GM23338 (cell line): ENCODE measurements around the gene CDKN1C. TPM values are rescaled to one million over a fixed set of nuclear protein-coding genes. Genes with fewer than 3 reads are reported as not detected.

Source experiments
- ATAC-seq: fragments of 200-7000 bp; cut with Tn5 transposase; 3 replicates; pipeline ENCODE4 v1.9.1; 2020
- DNase-seq: peaks from one replicate; pipeline ENCODE4 v3.0.0-alpha.2; 2015; ENCODE audit warnings: low spot score
- H2AFZ ChIP-seq: fragments of 200-600 bp; sonication (generic); 2 replicates; pipeline ENCODE4 v1.8.0; 2016; ENCODE audit warnings: antibody characterized with exemption, mild to moderate bottlenecking, moderate library complexity
- H3F3A ChIP-seq: fragments of 200-600 bp; sonication (generic); replicated peaks from 2 replicates; pipeline ENCODE4 v1.8.0; 2017; ENCODE audit warnings: antibody characterized with exemption, mixed run types, low read depth
- H3K27ac ChIP-seq: fragments of 200-600 bp; sonication (generic); 2 replicates; pipeline ENCODE4 v1.6.1; 2016; ENCODE audit warnings: low read depth
- H3K27me3 ChIP-seq: fragments of 200-600 bp; sonication (generic); 2 replicates; pipeline ENCODE4 v1.8.0; 2016; ENCODE audit warnings: mild to moderate bottlenecking, mixed run types, moderate library complexity; ENCODE audit not compliant: insufficient read depth
- H3K36me3 ChIP-seq: fragments of 200-600 bp; sonication (generic); 2 replicates; pipeline ENCODE4 v1.8.0; 2016; ENCODE audit warnings: mild to moderate bottlenecking; ENCODE audit not compliant: insufficient read depth
- H3K4me1 ChIP-seq: fragments of 200-600 bp; sonication (generic); 2 replicates; pipeline ENCODE4 v1.8.0; 2016; ENCODE audit warnings: mild to moderate bottlenecking, moderate library complexity; ENCODE audit not compliant: insufficient read depth
- H3K4me2 ChIP-seq: fragments of 200-600 bp; sonication (generic); 2 replicates; pipeline ENCODE4 v1.7.1; 2017; ENCODE audit warnings: mixed run types
- H3K4me3 ChIP-seq: fragments of 200-600 bp; sonication (generic); 2 replicates; pipeline ENCODE4 v1.6.1; 2016; ENCODE audit warnings: mixed run types
- H3K79me2 ChIP-seq: fragments of 200-600 bp; sonication (generic); replicated peaks from 2 replicates; pipeline ENCODE4 v1.8.0; 2017; ENCODE audit warnings: mild to moderate bottlenecking; ENCODE audit not compliant: insufficient read depth
- H3K9me2 ChIP-seq: fragments of 200-600 bp; sonication (generic); 2 replicates; pipeline ENCODE4 v1.8.0; 2017; ENCODE audit not compliant: insufficient read depth
- H4K20me1 ChIP-seq: fragments of 200-600 bp; sonication (generic); replicated peaks from 2 replicates; pipeline ENCODE4 v1.8.0; 2017; ENCODE audit warnings: mild to moderate bottlenecking; ENCODE audit not compliant: insufficient read depth
- H3K27ac Mint-ChIP-seq: 2 replicates; pipeline ENCODE4 v1.8.0; 2020; ENCODE audit warnings: inconsistent platforms, mild to moderate bottlenecking, moderate library complexity, mixed read lengths
- H3K27me3 Mint-ChIP-seq: 3 replicates; pipeline ENCODE4 v1.8.0; 2022; ENCODE audit warnings: low read depth, mild to moderate bottlenecking, moderate library complexity, mixed read lengths, inconsistent platforms; ENCODE audit not compliant: insufficient read depth, poor library complexity
- H3K36me3 Mint-ChIP-seq: 3 replicates; pipeline ENCODE4 v1.8.0; 2021; ENCODE audit warnings: low read depth, mild to moderate bottlenecking, inconsistent platforms, moderate library complexity, mixed read lengths
- H3K4me1 Mint-ChIP-seq: 3 replicates; pipeline ENCODE4 v1.8.0; 2020; ENCODE audit warnings: mild to moderate bottlenecking, inconsistent platforms, mixed read lengths
- H3K4me3 Mint-ChIP-seq: 3 replicates; pipeline ENCODE4 v1.8.0; 2021; ENCODE audit warnings: moderate library complexity, mild to moderate bottlenecking, inconsistent platforms, mixed read lengths
- H3K9me3 Mint-ChIP-seq: 3 replicates; pipeline ENCODE4 v1.8.0; 2020; ENCODE audit warnings: moderate library complexity, mild to moderate bottlenecking, inconsistent platforms, mixed read lengths
- CTCF ChIP-seq, 2 experiments: fragments of 200-600 bp in 1 of 2; sonication (generic) in 1 of 2; conservative IDR thresholded peaks; 2 replicates each; pipeline versions ENCODE4 v1.5.1 to v1.6.1; 2016 to 2017; ENCODE audit warnings: antibody characterized with exemption in 2 of 2, low read depth in 2 of 2, mild to moderate bottlenecking in 2 of 2, moderate library complexity in 1 of 2
- EZH2 ChIP-seq: fragments of 200-600 bp; sonication (generic); IDR thresholded peaks from one replicate; pipeline ENCODE4 v1.8.0; 2017; ENCODE audit warnings: antibody characterized with exemption, mild to moderate bottlenecking, low read depth; ENCODE audit not compliant: unreplicated experiment
- EZH2phosphoT487 ChIP-seq: fragments of 200-600 bp; sonication (generic); IDR thresholded peaks from one replicate; pipeline ENCODE4 v1.8.1; 2018; ENCODE audit warnings: antibody characterized with exemption; ENCODE audit not compliant: unreplicated experiment
- NANOG ChIP-seq: IDR thresholded peaks from 2 replicates; pipeline ENCODE4 v1.6.1; 2016; ENCODE audit warnings: antibody characterized with exemption, borderline replicate concordance
- REST ChIP-seq: IDR thresholded peaks from one replicate; pipeline ENCODE4 v1.6.1; 2018; ENCODE audit warnings: antibody characterized with exemption; ENCODE audit not compliant: unreplicated experiment
- STAT1 ChIP-seq: IDR thresholded peaks from one replicate; pipeline ENCODE4 v1.6.1; 2016; ENCODE audit warnings: antibody characterized with exemption; ENCODE audit not compliant: unreplicated experiment
- ZNF114 ChIP-seq: fragments of 250-450 bp; sonication (Bioruptor Pico); IDR thresholded peaks from 2 replicates; pipeline ENCODE4 v1.5.0; 2020; ENCODE audit warnings: mild to moderate bottlenecking, moderate library complexity
- polyA plus RNA-seq: library from polyadenylated mRNA; unstranded; fragments of >200 nt; fragmentation: Nextera tagmentation; extraction: Ambion mirVana; gene quantifications from 2 replicates; pipeline ENCODE4 v1.2.1, GENCODE V29; 2016
- total RNA-seq: library from RNA; depleted of rRNA; stranded (reverse); fragments of >200 nt; shearing (Covaris generic); gene quantifications from 2 replicates; pipeline ENCODE4 v1.2.3, GENCODE V29; 2014
- TF ChIP-seq, protein P1 (sequence below): fragments of 250-450 bp; sonication (Bioruptor Pico); IDR thresholded peaks from 2 replicates; pipeline ENCODE4 v1.5.0; 2020; ENCODE audit warnings: mild to moderate bottlenecking, moderate library complexity
- TF ChIP-seq, protein P2 (sequence below): IDR thresholded peaks from 2 replicates; pipeline ENCODE4 v1.6.1; 2016; ENCODE audit warnings: antibody characterized with exemption

Gene CDKN1C
- total and polyA plus RNA-seq, 2 experiments from 2014 or later, result 19.3 to 23.5 TPM

DNA sequence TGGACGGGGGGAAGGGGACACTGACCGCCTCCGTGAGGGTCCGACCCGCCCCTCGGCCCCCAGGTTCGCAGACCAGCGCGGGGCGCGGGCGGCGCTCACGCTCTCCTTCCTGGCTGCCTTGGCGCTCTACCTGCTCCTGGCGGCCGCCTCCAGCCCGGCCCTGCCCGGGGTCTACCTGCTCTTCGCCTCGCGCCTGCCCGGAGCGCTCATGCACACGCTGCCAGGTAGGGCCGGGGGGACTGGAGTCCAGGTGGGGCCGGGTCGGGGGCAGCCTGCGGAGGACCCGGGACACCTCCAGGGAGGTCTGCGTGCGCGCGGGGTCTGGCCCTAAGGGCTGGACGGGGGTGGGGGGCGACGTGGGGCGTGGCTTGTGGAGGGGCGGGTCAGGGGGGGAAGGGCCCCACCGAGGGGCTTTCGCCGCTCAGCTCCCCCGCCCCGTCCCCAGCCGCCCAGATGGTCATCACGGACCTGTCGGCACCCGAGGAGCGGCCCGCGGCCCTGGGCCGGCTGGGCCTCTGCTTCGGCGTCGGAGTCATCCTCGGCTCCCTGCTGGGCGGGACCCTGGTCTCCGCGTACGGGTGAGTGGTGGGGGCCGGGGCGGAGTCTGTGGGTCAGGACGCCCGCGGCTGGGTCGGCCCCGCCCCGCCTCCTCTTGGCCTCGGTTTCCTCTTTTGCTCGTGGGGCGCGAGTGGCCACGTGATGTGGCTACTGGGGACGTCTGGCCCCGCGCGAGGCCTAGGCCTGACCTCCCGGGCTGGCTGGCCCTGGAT lies 23.7 kb upstream of the CDKN1C start:
- H3K9me3 Mint-ChIP-seq, result peaks cover 14% of the 10 kb centered on the region; the same call in 2 of the 3 replicates
- H3K27me3 Mint-ChIP-seq, result peaks cover 20% of the 10 kb centered on the region
- H3K79me2 ChIP-seq, result no peaks in the 10 kb centered on the region
- ATAC-seq (peak; percentile 38), DNase-seq (peak; percentile 48)
- no peaks in the 10 kb centered on the region for H3K9me2 ChIP-seq
- no peak overlapping the region for H2AFZ ChIP-seq
- no peak overlapping the region for H3K27ac ChIP-seq
- H3K27ac Mint-ChIP-seq, result no peak overlapping the region
- 0 out of 2 replicates have a peak, but pooled peaks cover 3% of the 10 kb centered on the region for H3F3A ChIP-seq
- peak overlapping the region; percentile 28; the same call in 1 of the 2 replicates for H3K4me3 ChIP-seq
- no peaks in the 10 kb centered on the region for H3K36me3 ChIP-seq
- TF ChIP-seq, protein P1, sequence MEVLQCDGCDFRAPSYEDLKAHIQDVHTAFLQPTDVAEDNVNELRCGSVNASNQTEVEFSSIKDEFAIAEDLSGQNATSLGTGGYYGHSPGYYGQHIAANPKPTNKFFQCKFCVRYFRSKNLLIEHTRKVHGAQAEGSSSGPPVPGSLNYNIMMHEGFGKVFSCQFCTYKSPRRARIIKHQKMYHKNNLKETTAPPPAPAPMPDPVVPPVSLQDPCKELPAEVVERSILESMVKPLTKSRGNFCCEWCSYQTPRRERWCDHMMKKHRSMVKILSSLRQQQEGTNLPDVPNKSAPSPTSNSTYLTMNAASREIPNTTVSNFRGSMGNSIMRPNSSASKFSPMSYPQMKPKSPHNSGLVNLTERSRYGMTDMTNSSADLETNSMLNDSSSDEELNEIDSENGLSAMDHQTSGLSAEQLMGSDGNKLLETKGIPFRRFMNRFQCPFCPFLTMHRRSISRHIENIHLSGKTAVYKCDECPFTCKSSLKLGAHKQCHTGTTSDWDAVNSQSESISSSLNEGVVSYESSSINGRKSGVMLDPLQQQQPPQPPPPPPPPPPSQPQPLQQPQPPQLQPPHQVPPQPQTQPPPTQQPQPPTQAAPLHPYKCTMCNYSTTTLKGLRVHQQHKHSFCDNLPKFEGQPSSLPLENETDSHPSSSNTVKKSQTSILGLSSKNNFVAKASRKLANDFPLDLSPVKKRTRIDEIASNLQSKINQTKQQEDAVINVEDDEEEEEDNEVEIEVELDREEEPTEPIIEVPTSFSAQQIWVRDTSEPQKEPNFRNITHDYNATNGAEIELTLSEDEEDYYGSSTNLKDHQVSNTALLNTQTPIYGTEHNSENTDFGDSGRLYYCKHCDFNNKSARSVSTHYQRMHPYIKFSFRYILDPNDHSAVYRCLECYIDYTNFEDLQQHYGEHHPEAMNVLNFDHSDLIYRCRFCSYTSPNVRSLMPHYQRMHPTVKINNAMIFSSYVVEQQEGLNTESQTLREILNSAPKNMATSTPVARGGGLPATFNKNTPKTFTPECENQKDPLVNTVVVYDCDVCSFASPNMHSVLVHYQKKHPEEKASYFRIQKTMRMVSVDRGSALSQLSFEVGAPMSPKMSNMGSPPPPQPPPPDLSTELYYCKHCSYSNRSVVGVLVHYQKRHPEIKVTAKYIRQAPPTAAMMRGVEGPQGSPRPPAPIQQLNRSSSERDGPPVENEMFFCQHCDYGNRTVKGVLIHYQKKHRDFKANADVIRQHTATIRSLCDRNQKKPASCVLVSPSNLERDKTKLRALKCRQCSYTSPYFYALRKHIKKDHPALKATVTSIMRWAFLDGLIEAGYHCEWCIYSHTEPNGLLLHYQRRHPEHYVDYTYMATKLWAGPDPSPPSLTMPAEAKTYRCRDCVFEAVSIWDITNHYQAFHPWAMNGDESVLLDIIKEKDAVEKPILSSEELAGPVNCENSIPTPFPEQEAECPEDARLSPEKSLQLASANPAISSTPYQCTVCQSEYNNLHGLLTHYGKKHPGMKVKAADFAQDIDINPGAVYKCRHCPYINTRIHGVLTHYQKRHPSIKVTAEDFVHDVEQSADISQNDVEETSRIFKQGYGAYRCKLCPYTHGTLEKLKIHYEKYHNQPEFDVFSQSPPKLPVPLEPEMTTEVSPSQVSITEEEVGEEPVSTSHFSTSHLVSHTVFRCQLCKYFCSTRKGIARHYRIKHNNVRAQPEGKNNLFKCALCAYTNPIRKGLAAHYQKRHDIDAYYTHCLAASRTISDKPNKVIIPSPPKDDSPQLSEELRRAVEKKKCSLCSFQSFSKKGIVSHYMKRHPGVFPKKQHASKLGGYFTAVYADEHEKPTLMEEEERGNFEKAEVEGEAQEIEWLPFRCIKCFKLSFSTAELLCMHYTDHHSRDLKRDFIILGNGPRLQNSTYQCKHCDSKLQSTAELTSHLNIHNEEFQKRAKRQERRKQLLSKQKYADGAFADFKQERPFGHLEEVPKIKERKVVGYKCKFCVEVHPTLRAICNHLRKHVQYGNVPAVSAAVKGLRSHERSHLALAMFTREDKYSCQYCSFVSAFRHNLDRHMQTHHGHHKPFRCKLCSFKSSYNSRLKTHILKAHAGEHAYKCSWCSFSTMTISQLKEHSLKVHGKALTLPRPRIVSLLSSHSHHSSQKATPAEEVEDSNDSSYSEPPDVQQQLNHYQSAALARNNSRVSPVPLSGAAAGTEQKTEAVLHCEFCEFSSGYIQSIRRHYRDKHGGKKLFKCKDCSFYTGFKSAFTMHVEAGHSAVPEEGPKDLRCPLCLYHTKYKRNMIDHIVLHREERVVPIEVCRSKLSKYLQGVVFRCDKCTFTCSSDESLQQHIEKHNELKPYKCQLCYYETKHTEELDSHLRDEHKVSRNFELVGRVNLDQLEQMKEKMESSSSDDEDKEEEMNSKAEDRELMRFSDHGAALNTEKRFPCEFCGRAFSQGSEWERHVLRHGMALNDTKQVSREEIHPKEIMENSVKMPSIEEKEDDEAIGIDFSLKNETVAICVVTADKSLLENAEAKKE (CRISPR knock-in tag), result no peak
- TF ChIP-seq STAT1 (no peak), NANOG (no peak), EZH2 (no peak), ZNF114 (no peak), CTCF (conservative IDR thresholded peaks at IDR 0.05; ENCODE audit: low read depth in 2 of 2) (no peak), EZH2phosphoT487 (no peak), REST (no peak)
- TF ChIP-seq, protein P2, sequence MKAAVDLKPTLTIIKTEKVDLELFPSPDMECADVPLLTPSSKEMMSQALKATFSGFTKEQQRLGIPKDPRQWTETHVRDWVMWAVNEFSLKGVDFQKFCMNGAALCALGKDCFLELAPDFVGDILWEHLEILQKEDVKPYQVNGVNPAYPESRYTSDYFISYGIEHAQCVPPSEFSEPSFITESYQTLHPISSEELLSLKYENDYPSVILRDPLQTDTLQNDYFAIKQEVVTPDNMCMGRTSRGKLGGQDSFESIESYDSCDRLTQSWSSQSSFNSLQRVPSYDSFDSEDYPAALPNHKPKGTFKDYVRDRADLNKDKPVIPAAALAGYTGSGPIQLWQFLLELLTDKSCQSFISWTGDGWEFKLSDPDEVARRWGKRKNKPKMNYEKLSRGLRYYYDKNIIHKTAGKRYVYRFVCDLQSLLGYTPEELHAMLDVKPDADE, result no peak
- peaks cover 16% of the 10 kb centered on the region for H3K36me3 Mint-ChIP-seq
- no peaks in the 10 kb centered on the region for H4K20me1 ChIP-seq
- H3K4me1 Mint-ChIP-seq, result peaks cover 17% of the 10 kb centered on the region
- no peak overlapping the region for H3K4me3 Mint-ChIP-seq
- H3K4me1 ChIP-seq, result no peaks in the 10 kb centered on the region
- H3K27me3 ChIP-seq, result no peaks in the 10 kb centered on the region
- H3K4me2 ChIP-seq, result no peak overlapping the region
